HG03064 (cell line): ENCODE results near the gene ZNF695.

Experiments
- ATAC-seq: cut with Tn5 transposase; IDR thresholded peaks from one replicate; pipeline ENCODE4 v1.9.1; 2021; ENCODE audit warnings: low read depth; ENCODE audit not compliant: unreplicated experiment

Gene ZNF695

GRCh38 chr1:246959944-246960693 lies 47.7 kb downstream of the ZNF695 start:
- no peak for ATAC-seq

GRCh38 chr1:246954126-246954525 lies 53.7 kb downstream of the ZNF695 start:
- no peak for ATAC-seq

GRCh38 chr1:246951413-246951812 lies 56.4 kb downstream of the ZNF695 start:
- ATAC-seq = no peak

GRCh38 chr1:246949956-246950355 lies 57.9 kb downstream of the ZNF695 start:
- ATAC-seq = no peak

- ATAC-seq = no peak
Observed at GRCh38 chr1:246947255-246947654, 60.6 kb downstream of the ZNF695 start.

GRCh38 chr1:246946366-246946765 lies 61.5 kb downstream of the ZNF695 start:
- no peak for ATAC-seq
